H1 (cell line): ENCODE measurements around the gene TRIM60. TPM values are rescaled to one million over a fixed set of nuclear protein-coding genes. Genes with fewer than 3 reads are reported as not detected.

ENCODE experiments used
- CTCF ChIA-PET: fragments of 300-600 bp; sonication (Branson Sonifier 250); formaldehyde crosslinking; loops from one replicate; lab custom pipeline; 2021; ENCODE audit not compliant: partially characterized antibody; lab: Charles Lee
- POLR2A ChIA-PET: fragments of 300-600 bp; sonication (Branson Sonifier 250); formaldehyde crosslinking; loops from one replicate; lab custom pipeline; 2021; ENCODE audit warnings: inconsistent platforms; ENCODE audit not compliant: partially characterized antibody; lab: Charles Lee
- DNase-seq, 2 experiments: peaks; one replicate each; pipeline versions ENCODE4 v3.0.0 to v3.0.0-alpha.2; 2010 to 2022; ENCODE audit warnings: low spot score in 2 of 2, low read depth in 1 of 2, mixed read lengths in 1 of 2
- FAIRE-seq: peaks from 2 replicates; lab custom pipeline; 2011; peaks lifted over from hg19 to GRCh38; lab: Jason Lieb, UNC
- H2AFZ ChIP-seq: 2 replicates; pipeline ENCODE4 v1.8.1; 2012; ENCODE audit warnings: low read length, inconsistent platforms
- H2AK5ac ChIP-seq: 2 replicates; pipeline ENCODE4 v1.6.1; 2013; ENCODE audit warnings: low read depth, low read length
- H2BK120ac ChIP-seq: replicated peaks from 2 replicates; pipeline ENCODE3; 2013; ENCODE audit warnings: low read depth, low read length, inconsistent platforms
- H2BK12ac ChIP-seq: 2 replicates; pipeline ENCODE4 v1.6.1; 2013; ENCODE audit warnings: low read depth, low read length
- H2BK15ac ChIP-seq: 2 replicates; pipeline ENCODE4 v1.6.1; 2013; ENCODE audit warnings: low read length
- H2BK20ac ChIP-seq: 2 replicates; pipeline ENCODE4 v1.6.1; 2013; ENCODE audit warnings: low read length
- H2BK5ac ChIP-seq: 2 replicates; pipeline ENCODE4 v1.6.1; 2013; ENCODE audit warnings: low read depth, low read length
- H3K14ac ChIP-seq: 2 replicates; pipeline ENCODE4 v1.6.1; 2013; ENCODE audit warnings: inconsistent platforms; ENCODE audit not compliant: insufficient read length
- H3K18ac ChIP-seq: 2 replicates; pipeline ENCODE4 v1.6.1; 2013; ENCODE audit warnings: low read length; ENCODE audit errors: extremely low read depth
- H3K23ac ChIP-seq: 2 replicates; pipeline ENCODE4 v1.6.1; 2013; ENCODE audit warnings: inconsistent platforms; ENCODE audit not compliant: insufficient read length
- H3K23me2 ChIP-seq: 2 replicates; pipeline ENCODE4 v1.6.1; 2013; ENCODE audit warnings: low read depth, low read length
- H3K27ac ChIP-seq: 2 replicates; pipeline ENCODE4 v1.6.1; 2011; ENCODE audit warnings: low read depth, low read length, inconsistent platforms
- H3K27me3 ChIP-seq, 4 experiments: replicated peaks in 1 of 4; 1 replicate in 1 of 4; 2 replicates in 3 of 4; pipeline versions ENCODE4 v1.6.1 to v1.8.1; 2011 to 2013; ENCODE audit warnings: low read length in 3 of 4, mild to moderate bottlenecking in 3 of 4, inconsistent platforms in 2 of 4, mixed read lengths in 2 of 4, moderate library complexity in 1 of 4; ENCODE audit not compliant: control insufficient read depth in 3 of 4, insufficient read depth in 3 of 4; ENCODE audit errors: extremely low read depth in 1 of 4
- H3K36me3 ChIP-seq, 4 experiments: 2 replicates each; pipeline versions ENCODE4 v1.6.1 to v1.8.1; 2011 to 2013; ENCODE audit warnings: mild to moderate bottlenecking in 4 of 4, low read length in 3 of 4, moderate library complexity in 2 of 4, control low read depth in 1 of 4, inconsistent platforms in 1 of 4; ENCODE audit not compliant: insufficient read depth in 4 of 4, control insufficient read depth in 2 of 4
- H3K4ac ChIP-seq: replicated peaks from 2 replicates; pipeline ENCODE3; 2013; ENCODE audit warnings: low read length, low read depth, mixed read lengths, inconsistent platforms; ENCODE audit not compliant: insufficient read length
- H3K4me1 ChIP-seq, 4 experiments: replicated peaks in 1 of 4; 1 replicate in 1 of 4; 2 replicates in 3 of 4; pipeline versions ENCODE4 v1.6.1 to v1.8.1; 2011 to 2013; ENCODE audit warnings: low read length in 3 of 4, inconsistent platforms in 2 of 4, mixed read lengths in 1 of 4; ENCODE audit not compliant: insufficient read depth in 4 of 4, control insufficient read depth in 3 of 4
- H3K4me2 ChIP-seq, 2 experiments: 2 replicates each; pipeline versions ENCODE4 v1.6.1 to v1.8.1; 2011 to 2013; ENCODE audit warnings: low read depth in 2 of 2, low read length in 2 of 2, control low read depth in 1 of 2, inconsistent platforms in 1 of 2, mild to moderate bottlenecking in 1 of 2; ENCODE audit not compliant: insufficient read depth in 1 of 2
- H3K4me3 ChIP-seq, 4 experiments: fragments of 200-600, 300-600 bp in 1 of 4; sonication (generic), shearing (Covaris generic), sonication (Bioruptor Twin) in 1 of 4; 2 replicates each; pipeline versions ENCODE4 v1.5.1 to v1.8.1; 2011 to 2016; ENCODE audit warnings: low read length in 4 of 4, low read depth in 3 of 4, control low read depth in 2 of 4, inconsistent platforms in 2 of 4, mild to moderate bottlenecking in 2 of 4, mixed read lengths in 1 of 4, moderate library complexity in 1 of 4; ENCODE audit not compliant: insufficient read depth in 2 of 4; ENCODE audit errors: extremely low read depth in 1 of 4
- H3K56ac ChIP-seq: replicated peaks from 2 replicates; pipeline ENCODE3; 2013; ENCODE audit warnings: low read depth, mild to moderate bottlenecking, mixed read lengths, low read length, inconsistent platforms; ENCODE audit not compliant: insufficient read length
- H3K79me1 ChIP-seq: 2 replicates; pipeline ENCODE4 v1.6.1; 2013; ENCODE audit warnings: low read depth, low read length, control low read depth
- H3K79me2 ChIP-seq, 2 experiments: 2 replicates each; pipeline versions ENCODE4 v1.6.1 to v1.8.1; 2012 to 2013; ENCODE audit warnings: low read length in 2 of 2, mild to moderate bottlenecking in 2 of 2, inconsistent platforms in 1 of 2; ENCODE audit not compliant: insufficient read depth in 2 of 2, control insufficient read depth in 1 of 2
- H3K9ac ChIP-seq, 4 experiments: replicated peaks in 1 of 4; 1 replicate in 1 of 4; 2 replicates in 3 of 4; pipeline versions ENCODE4 v1.6.1 to v1.8.1; 2011 to 2013; ENCODE audit warnings: low read depth in 3 of 4, low read length in 3 of 4, control low read depth in 2 of 4, mild to moderate bottlenecking in 2 of 4, moderate library complexity in 2 of 4, inconsistent platforms in 1 of 4; ENCODE audit errors: extremely low read depth in 1 of 4
- H3K9me3 ChIP-seq, 2 experiments: 2 replicates each; pipeline versions ENCODE4 v1.6.1 to v1.8.1; 2012 to 2013; ENCODE audit warnings: mild to moderate bottlenecking in 2 of 2, moderate library complexity in 2 of 2, control low read depth in 1 of 2, inconsistent platforms in 1 of 2, low read depth in 1 of 2, low read length in 1 of 2, mixed read lengths in 1 of 2; ENCODE audit not compliant: insufficient read depth in 2 of 2
- H4K20me1 ChIP-seq, 2 experiments: replicated peaks in 1 of 2; 2 replicates each; pipeline versions ENCODE3 to v1.8.1; 2011 to 2013; ENCODE audit warnings: inconsistent platforms in 2 of 2, low read length in 2 of 2, mild to moderate bottlenecking in 1 of 2; ENCODE audit not compliant: insufficient read depth in 2 of 2, control insufficient read depth in 1 of 2
- H4K5ac ChIP-seq: 2 replicates; pipeline ENCODE4 v1.6.1; 2013; ENCODE audit warnings: low read length, low read depth, mixed read lengths, inconsistent platforms; ENCODE audit not compliant: insufficient read length
- H4K8ac ChIP-seq: 2 replicates; pipeline ENCODE4 v1.8.0; 2013; ENCODE audit warnings: mild to moderate bottlenecking, moderate library complexity, low read length, inconsistent platforms; ENCODE audit not compliant: insufficient read depth; ENCODE audit errors: extremely low read depth
- H4K91ac ChIP-seq: replicated peaks from 2 replicates; pipeline ENCODE3; 2013; ENCODE audit warnings: low read length, mixed read lengths, inconsistent platforms; ENCODE audit not compliant: insufficient read length
- ATF2 ChIP-seq: IDR thresholded peaks from 2 replicates; pipeline ENCODE4 v1.6.1; 2012; ENCODE audit warnings: low read length, inconsistent platforms
- BACH1 ChIP-seq: IDR thresholded peaks from 2 replicates; pipeline ENCODE4 v1.6.1; 2012; ENCODE audit warnings: low read length, improper control_type of control experiment
- BRCA1 ChIP-seq: IDR thresholded peaks from 2 replicates; pipeline ENCODE4 v1.6.1; 2012; ENCODE audit warnings: low read depth, low read length, improper control_type of control experiment
- CBX5 ChIP-seq: fragments of 300-800, 300-1000 bp; sonication (generic); IDR thresholded peaks from 2 replicates; pipeline ENCODE4 v1.7.1; 2016; ENCODE audit warnings: antibody characterized with exemption, low read length, low read depth
- CEBPB ChIP-seq: IDR thresholded peaks from 2 replicates; pipeline ENCODE4 v1.6.1; 2012; ENCODE audit warnings: low read depth, low read length
- JUND ChIP-seq: IDR thresholded peaks from 2 replicates; pipeline ENCODE4 v1.6.1; 2011; ENCODE audit warnings: mild to moderate bottlenecking, improper control_type of control experiment, low read length
- KDM4A ChIP-seq: IDR thresholded peaks from one replicate; pipeline ENCODE4 v1.7.1; 2012; ENCODE audit warnings: low read depth, mild to moderate bottlenecking, moderate library complexity, low read length, inconsistent platforms; ENCODE audit not compliant: severe bottlenecking
- MAX ChIP-seq: IDR thresholded peaks from 2 replicates; pipeline ENCODE4 v1.6.1; 2012; ENCODE audit warnings: inconsistent platforms
- NRF1 ChIP-seq: IDR thresholded peaks from 2 replicates; pipeline ENCODE4 v1.6.1; 2011; ENCODE audit warnings: mild to moderate bottlenecking, low read depth, low read length, improper control_type of control experiment
- RFX5 ChIP-seq: IDR thresholded peaks from 2 replicates; pipeline ENCODE4 v1.6.1; 2011; ENCODE audit warnings: low read depth, low read length, improper control_type of control experiment, borderline replicate concordance
- SUZ12 ChIP-seq: fragments of 200-600 bp; sonication (generic); IDR thresholded peaks from 2 replicates; pipeline ENCODE4 v1.6.1; 2012; ENCODE audit warnings: mild to moderate bottlenecking, inconsistent platforms, low read length, moderate library complexity, mixed read lengths
- TAF7 ChIP-seq: optimal IDR thresholded peaks from 2 replicates; pipeline ENCODE3; 2011; ENCODE audit warnings: low read depth, mild to moderate bottlenecking, inconsistent platforms, low read length, moderate library complexity, borderline replicate concordance
- WGBS, 2 experiments: shearing (Covaris generic) in 1 of 2; methylation state at CpG; one replicate each; pipeline versions ENCODE4 v1.1.6 to v1.1.7; 2013 to 2015; ENCODE audit warnings: low lambda C conversion rate in 2 of 2, mixed read lengths in 2 of 2, inconsistent platforms in 1 of 2, low coverage in 1 of 2, missing lambda C conversion rate in 1 of 2; ENCODE audit not compliant: insufficient replicate concordance in 2 of 2, insufficient coverage in 1 of 2, insufficient read length in 1 of 2; ENCODE audit errors: extremely low coverage in 1 of 2, missing lambda C conversion rate in 1 of 2; 5-methylcytosine and 5-hydroxymethylcytosine counted together
- polyA plus RNA-seq, 7 experiments: library from polyadenylated mRNA; depleted of rRNA in 3 of 7; stranded (reverse) in 5 of 7; unstranded in 2 of 7; fragments of >200 nt in 5 of 7; fragments of 200-250 nt in 2 of 7; gene quantifications; 1 replicate in 5 of 7; 2 replicates in 1 of 7; 4 replicates in 1 of 7; pipeline versions ENCODE4 v1.2.1 to v1.2.3, GENCODE V29; 2011 to 2013; ENCODE audit warnings: missing spikeins in 2 of 7, mixed read lengths in 2 of 7
- total RNA-seq: library from RNA; stranded (reverse); fragmentation: NEBNext Ultra II Directional; extraction: Animal tissue kit (Norgen Biotek cat#: 25700); gene quantifications from 2 replicates; pipeline ENCODE4 v1.2.1, GENCODE V29; 2021

TRIM60 gene
- total and polyA plus RNA-seq, 2 of the 8 experiments (the other 6 are each of a cell fraction or from before 2014, with no cell fraction given) = not detected

GRCh38 chr4:165070560-165070959, 38.8 kb downstream of the TRIM60 start:
- Histone ChIP-seq H2BK12ac (no peak overlapping the region), H3K23me2 (no peaks in the 10 kb centered on the region), H2AFZ (no peak overlapping the region), H3K79me2 (no peaks in the 10 kb centered on the region), H3K18ac (no peak overlapping the region), H3K36me3 (no peaks in the 10 kb centered on the region), H2BK20ac (no peak overlapping the region), H3K9ac (no peak overlapping the region), H3K56ac (no peak overlapping the region), H2BK120ac (no peak overlapping the region), H3K4me1 (no peaks in the 10 kb centered on the region), H4K20me1 (no peaks in the 10 kb centered on the region), H3K27ac (no peak overlapping the region), H4K8ac (no peak overlapping the region), H2BK5ac (no peak overlapping the region), H3K9me3 (no peaks in the 10 kb centered on the region), H4K91ac (no peak overlapping the region), H4K5ac (no peak overlapping the region), H3K23ac (no peak overlapping the region), H3K79me1 (no peaks in the 10 kb centered on the region), H3K27me3 (no peaks in the 10 kb centered on the region), H2BK15ac (no peak overlapping the region), H3K4me2 (no peak overlapping the region), H2AK5ac (no peak overlapping the region), H3K4me3 (no peak overlapping the region), H3K4ac (no peak overlapping the region), H3K14ac (no peak overlapping the region)
- CTCF ChIA-PET = interaction anchor here (1.0 kb wide), 1 partner anchor 17 kb away, joined by 4 read pairs; no protein-coding TSS in a partner anchor
- FAIRE-seq (no peak), DNase-seq (no peak)
- WGBS, 2 experiments = 87% methylated on average over 1 of the region's 1 CpG; no CpG with 5 or more reads in 1 of the 2 experiments
- POLR2A ChIA-PET = interaction anchor here (0.6 kb wide), 1 partner anchor 25 kb away, joined by 3 read pairs; no protein-coding TSS in a partner anchor
- TF ChIP-seq BRCA1 = no peak
- no peak for TF ChIP-seq MAX
- TF ChIP-seq SUZ12 = no peak
- TF ChIP-seq JUND = no peak
- no peak for TF ChIP-seq KDM4A
- TF ChIP-seq CEBPB = no peak
- TF ChIP-seq TAF7 = no peak
- TF ChIP-seq ATF2 = no peak
- TF ChIP-seq RFX5 = no peak
- TF ChIP-seq NRF1 = no peak
- TF ChIP-seq BACH1 = no peak
- no peak for TF ChIP-seq CBX5
